ENCODE data around the gene MT1F. TPM values are rescaled to one million over a fixed set of nuclear protein-coding genes. Genes with fewer than 3 reads are reported as not detected.

Gene MT1F
- polyA plus RNA-seq, 1 donor from 2014 or later: 1.8 TPM

DNA sequence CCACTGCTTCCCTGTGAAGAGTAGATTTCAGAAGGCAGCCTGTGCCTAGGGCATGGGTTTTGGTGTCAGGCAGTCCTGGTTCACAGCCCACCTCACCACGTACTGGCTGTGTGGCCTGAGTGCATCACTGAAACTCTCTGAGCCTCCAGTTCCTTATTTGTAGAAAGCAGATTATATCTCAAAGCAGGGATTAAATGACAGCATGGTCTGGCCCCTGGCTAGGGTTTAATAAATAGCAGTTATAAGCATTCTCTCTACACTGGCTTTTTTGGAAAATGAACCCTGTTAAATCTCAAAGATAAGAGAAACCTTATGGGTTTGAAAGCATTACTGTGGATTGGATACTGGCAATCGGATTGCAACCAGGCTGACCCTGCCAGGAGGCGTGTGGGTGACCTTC, 28.2 kb upstream of the MT1F start:
- no peak overlapping the region for H2AFZ ChIP-seq (ENCODE audit: low read depth, low read length)
- no peaks in the 10 kb centered on the region for H3F3A ChIP-seq (ENCODE audit: insufficient read depth, low read length, poor library complexity, severe bottlenecking)
- H3K36me3 ChIP-seq (ENCODE audit: insufficient read depth, low read length): no peaks in the 10 kb centered on the region
- H3K4me3 ChIP-seq (ENCODE audit: low read length): no peak overlapping the region
- H3K9me2 ChIP-seq (ENCODE audit: insufficient read depth, low read length): no peaks in the 10 kb centered on the region
- TF ChIP-seq SMC3 (conservative IDR thresholded peaks at IDR 0.05; ENCODE audit: poor library complexity): no peak
- H4K20me1 ChIP-seq (ENCODE audit: insufficient read depth): no peaks in the 10 kb centered on the region
- peaks cover 96% of the 10 kb centered on the region for H3K27me3 ChIP-seq (ENCODE audit: insufficient read depth, low read depth, low read length)
- no peaks in the 10 kb centered on the region for H3K9me3 ChIP-seq (ENCODE audit: low read length)
- no peak overlapping the region for H3K4me2 ChIP-seq (ENCODE audit: low read length)
- H3K9ac ChIP-seq (ENCODE audit: low read length): no peak overlapping the region
- no peak overlapping the region for H3K27ac ChIP-seq (ENCODE audit: low read length)
- H3K79me2 ChIP-seq (replicated peaks; ENCODE audit: insufficient read depth, low read length): no peaks in the 10 kb centered on the region

DNA sequence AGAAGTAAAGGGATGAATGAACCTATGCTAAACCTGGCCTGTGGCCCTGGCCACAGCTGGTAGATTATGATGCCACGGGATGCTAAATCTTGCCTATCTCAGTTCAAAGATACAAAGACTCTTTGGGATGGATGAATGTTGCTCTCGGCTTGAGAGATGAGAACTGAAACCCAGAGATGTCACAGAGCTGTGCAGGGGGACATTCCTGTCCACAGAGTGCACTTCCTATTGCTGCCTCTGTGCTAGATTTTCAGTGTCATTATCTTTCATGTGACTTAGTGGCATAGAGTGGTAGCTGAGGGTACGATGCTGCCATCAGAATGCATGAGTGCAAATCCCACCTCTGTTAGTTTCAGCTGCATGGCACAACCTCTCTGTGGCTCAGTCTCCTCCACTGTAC, 27.6 kb upstream of the MT1F start:
- no peaks in the 10 kb centered on the region for H3K36me3 ChIP-seq (ENCODE audit: insufficient read depth, low read length)
- H3K4me3 ChIP-seq (ENCODE audit: low read length): no peak overlapping the region
- H3K9me3 ChIP-seq (ENCODE audit: low read length): no peaks in the 10 kb centered on the region
- no peak overlapping the region for H2AFZ ChIP-seq (ENCODE audit: low read depth, low read length)
- no peak overlapping the region for H3K27ac ChIP-seq (ENCODE audit: low read length)
- H3K9ac ChIP-seq (ENCODE audit: low read length): no peak overlapping the region
- H3F3A ChIP-seq (ENCODE audit: insufficient read depth, low read length, poor library complexity, severe bottlenecking): no peaks in the 10 kb centered on the region
- TF ChIP-seq RAD21 (conservative IDR thresholded peaks at IDR 0.05): no peak
- no peak for TF ChIP-seq REST (IDR thresholded peaks at IDR 0.05; ENCODE audit: borderline replicate concordance)
- no peak for TF ChIP-seq SMC3 (conservative IDR thresholded peaks at IDR 0.05; ENCODE audit: poor library complexity)
- TF ChIP-seq MXI1 (conservative IDR thresholded peaks at IDR 0.05; ENCODE audit: poor library complexity, severe bottlenecking): no peak
- TF ChIP-seq, protein P1, sequence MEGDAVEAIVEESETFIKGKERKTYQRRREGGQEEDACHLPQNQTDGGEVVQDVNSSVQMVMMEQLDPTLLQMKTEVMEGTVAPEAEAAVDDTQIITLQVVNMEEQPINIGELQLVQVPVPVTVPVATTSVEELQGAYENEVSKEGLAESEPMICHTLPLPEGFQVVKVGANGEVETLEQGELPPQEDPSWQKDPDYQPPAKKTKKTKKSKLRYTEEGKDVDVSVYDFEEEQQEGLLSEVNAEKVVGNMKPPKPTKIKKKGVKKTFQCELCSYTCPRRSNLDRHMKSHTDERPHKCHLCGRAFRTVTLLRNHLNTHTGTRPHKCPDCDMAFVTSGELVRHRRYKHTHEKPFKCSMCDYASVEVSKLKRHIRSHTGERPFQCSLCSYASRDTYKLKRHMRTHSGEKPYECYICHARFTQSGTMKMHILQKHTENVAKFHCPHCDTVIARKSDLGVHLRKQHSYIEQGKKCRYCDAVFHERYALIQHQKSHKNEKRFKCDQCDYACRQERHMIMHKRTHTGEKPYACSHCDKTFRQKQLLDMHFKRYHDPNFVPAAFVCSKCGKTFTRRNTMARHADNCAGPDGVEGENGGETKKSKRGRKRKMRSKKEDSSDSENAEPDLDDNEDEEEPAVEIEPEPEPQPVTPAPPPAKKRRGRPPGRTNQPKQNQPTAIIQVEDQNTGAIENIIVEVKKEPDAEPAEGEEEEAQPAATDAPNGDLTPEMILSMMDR (IDR thresholded peaks at IDR 0.05; ENCODE audit: poor library complexity, severe bottlenecking): no peak
- no peak for TF ChIP-seq EZH2 (IDR thresholded peaks at IDR 0.05; ENCODE audit: borderline replicate concordance, insufficient read depth, low read length, poor library complexity, severe bottlenecking)
- TF ChIP-seq POLR2AphosphoS5 (IDR thresholded peaks at IDR 0.05): no peak
- TF ChIP-seq EP300 (conservative IDR thresholded peaks at IDR 0.05; ENCODE audit: poor library complexity, severe bottlenecking): no peak
- TF ChIP-seq TAF1 (IDR thresholded peaks at IDR 0.05; ENCODE audit: low read depth): no peak
- peaks cover 96% of the 10 kb centered on the region for H3K27me3 ChIP-seq (ENCODE audit: insufficient read depth, low read depth, low read length)
- no peaks in the 10 kb centered on the region for H3K9me2 ChIP-seq (ENCODE audit: insufficient read depth, low read length)
- no peaks in the 10 kb centered on the region for H3K79me2 ChIP-seq (replicated peaks; ENCODE audit: insufficient read depth, low read length)
- H4K20me1 ChIP-seq (ENCODE audit: insufficient read depth): no peaks in the 10 kb centered on the region
- no peak overlapping the region for H3K4me2 ChIP-seq (ENCODE audit: low read length)

- no peaks in the 10 kb centered on the region for H3K9me2 ChIP-seq (ENCODE audit: insufficient read depth, low read length)
- H3K9me3 ChIP-seq (ENCODE audit: low read length): no peaks in the 10 kb centered on the region
- TF ChIP-seq POLR2AphosphoS5 (IDR thresholded peaks at IDR 0.05) (no peak), SMC3 (conservative IDR thresholded peaks at IDR 0.05; ENCODE audit: poor library complexity) (no peak), MXI1 (conservative IDR thresholded peaks at IDR 0.05; ENCODE audit: poor library complexity, severe bottlenecking) (no peak), EP300 (conservative IDR thresholded peaks at IDR 0.05; ENCODE audit: poor library complexity, severe bottlenecking) (no peak), TAF1 (IDR thresholded peaks at IDR 0.05; ENCODE audit: low read depth) (no peak), RAD21 (conservative IDR thresholded peaks at IDR 0.05) (no peak), REST (IDR thresholded peaks at IDR 0.05; ENCODE audit: borderline replicate concordance) (no peak), EZH2 (IDR thresholded peaks at IDR 0.05; ENCODE audit: borderline replicate concordance, insufficient read depth, low read length, poor library complexity, severe bottlenecking) (no peak)
- TF ChIP-seq, protein P1 (IDR thresholded peaks at IDR 0.05; ENCODE audit: poor library complexity, severe bottlenecking): no peak
- H3K36me3 ChIP-seq (ENCODE audit: insufficient read depth, low read length): no peaks in the 10 kb centered on the region
- H3K4me2 ChIP-seq (ENCODE audit: low read length): no peak overlapping the region
- no peaks in the 10 kb centered on the region for H3K79me2 ChIP-seq (replicated peaks; ENCODE audit: insufficient read depth, low read length)
- no peaks in the 10 kb centered on the region for H3F3A ChIP-seq (ENCODE audit: insufficient read depth, low read length, poor library complexity, severe bottlenecking)
- no peaks in the 10 kb centered on the region for H4K20me1 ChIP-seq (ENCODE audit: insufficient read depth)
- no peak overlapping the region for H3K27ac ChIP-seq (ENCODE audit: low read length)
- no peak overlapping the region for H2AFZ ChIP-seq (ENCODE audit: low read depth, low read length)
- no peak overlapping the region for H3K4me3 ChIP-seq (ENCODE audit: low read length)
- H3K27me3 ChIP-seq (ENCODE audit: insufficient read depth, low read depth, low read length): peaks cover 96% of the 10 kb centered on the region
- no peak overlapping the region for H3K9ac ChIP-seq (ENCODE audit: low read length)
Observed at GRCh38 chr16:56631197-56631596, 26.6 kb upstream of the MT1F start.

All from neural cell (in vitro differentiated cells).